ENCODE data around the gene SFXN5.

DNA sequence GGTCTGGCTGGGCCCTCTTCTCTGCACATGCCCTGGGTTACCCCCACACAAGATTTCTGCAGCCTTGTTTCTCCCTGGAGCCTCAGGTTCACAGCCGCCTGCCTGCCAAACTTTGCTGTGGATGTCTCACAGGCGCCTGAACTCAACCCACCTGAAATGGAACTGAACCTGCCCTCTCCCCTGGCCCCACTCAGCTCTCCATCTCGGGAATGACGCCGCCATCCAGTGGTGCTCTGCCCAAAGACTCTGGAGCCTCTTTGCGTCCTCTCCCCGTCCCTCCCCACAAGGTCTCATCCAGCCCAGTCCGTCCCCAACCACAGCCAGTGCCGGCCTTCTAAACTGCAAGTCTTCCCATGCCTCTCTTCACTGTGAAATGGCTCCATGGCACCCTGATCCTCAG lies 125.0 kb downstream of the SFXN5 start:
- TF ChIP-seq RCOR1 (IDR thresholded peaks at IDR 0.05; ENCODE audit: insufficient replicate concordance, low read length): no peak
- no peak for TF ChIP-seq CEBPB (IDR thresholded peaks at IDR 0.05; ENCODE audit: low read depth, low read length)

Measured in IMR-90 (cell line).